ENCODE results near the gene HEPN1. TPM values are rescaled to one million over a fixed set of nuclear protein-coding genes. Genes with fewer than 3 reads are reported as not detected.

The HEPN1 gene
- total and polyA plus RNA-seq, 10 of the 15 experiments (the other 5 are each of a cell fraction or from before 2014, with no cell fraction given), result not detected

- TF ChIP-seq RELB (IDR thresholded peaks at IDR 0.05; ENCODE audit: low read depth), result no peak
Measured at GRCh38 chr11:124922831-124923230, 3.8 kb downstream of the HEPN1 start (continued).

- Histone ChIP-seq H4K20me1 (ENCODE audit: control insufficient read depth, insufficient read depth) (no peaks in the 10 kb centered on the region), H3K4me3 (no peak overlapping the region), H3K9ac (ENCODE audit: control insufficient read depth, insufficient read depth, low read length) (no peak overlapping the region), H3K27me3 (replicated peaks in 1 of 2; ENCODE audit: control insufficient read depth in 2 of 2, insufficient read depth in 2 of 2, low read length in 1 of 2) (peaks cover 0 to 2% of the 10 kb centered on the region in 2 experiments; a peak in 1 of 4 replicates), H3K27ac (ENCODE audit: control insufficient read depth, insufficient read depth) (no peak overlapping the region), H3K9me3 (replicated peaks; ENCODE audit: control insufficient read depth, insufficient read depth, low read length) (no peaks in the 10 kb centered on the region), H3K4me2 (ENCODE audit: control insufficient read depth, insufficient read depth) (no peak overlapping the region), H3K4me1 (ENCODE audit: control insufficient read depth, insufficient read depth, low read length) (no peaks in the 10 kb centered on the region), H3K79me2 (ENCODE audit: control insufficient read depth, insufficient read depth, low read length) (no peaks in the 10 kb centered on the region), H2AFZ (ENCODE audit: control insufficient read depth, low read depth, low read length) (no peak overlapping the region), H3K36me3 (ENCODE audit: control insufficient read depth in 2 of 2, insufficient read depth in 2 of 2, low read length in 1 of 2) (no peaks in the 10 kb centered on the region)
- ATAC-seq, result no peak
- no TSS peak for BruUV-seq (replicated peaks)
- ChIA-PET POLR2A (no interaction called here), RAD21 (ENCODE audit: unreplicated experiment) (no interaction called here), SMC1A (ENCODE audit: uncharacterized antibody, unreplicated experiment) (interaction anchor here (1.2 kb wide), 1 partner anchor 30 kb away, joined by 3 read pairs; the partner anchor contains the start of gene CCDC15), CTCF (interaction anchor here (0.9 kb wide), 1 partner anchor 168 kb away, joined by 4 read pairs; no protein-coding TSS in a partner anchor)
- FAIRE-seq, result no peak
- no peak for DNase-seq (ENCODE audit: low read depth, low spot score)
- in situ Hi-C loops (cut with MboI), result no loop called here
- intact Hi-C loops (cut with micrococcal nuclease; ENCODE audit: unreplicated experiment), result no loop called here
- TF ChIP-seq POU2F2 (IDR thresholded peaks at IDR 0.05; ENCODE audit: borderline replicate concordance, low read depth, low read length) (no peak), SMAD5 (IDR thresholded peaks at IDR 0.05; ENCODE audit: low read depth) (no peak), WRNIP1 (IDR thresholded peaks at IDR 0.05; ENCODE audit: borderline replicate concordance, low read depth, low read length) (no peak)
Measured at GRCh38 chr11:124923296-124923695, 4.2 kb downstream of the HEPN1 start.

All from GM12878 (cell line).